GM12865 (cell line): Measurements from ENCODE around the gene CCDC172.

ENCODE experiments used
- DNase-seq: peaks from one replicate; pipeline ENCODE4 v3.0.0; 2010; ENCODE audit warnings: low read depth
- H3K4me3 ChIP-seq: 2 replicates; pipeline ENCODE4 v1.5.1; 2011; ENCODE audit warnings: mild to moderate bottlenecking, low read depth, low read length, control low read depth
- CTCF ChIP-seq: IDR thresholded peaks from 2 replicates; pipeline ENCODE4 v1.5.1; 2011; ENCODE audit warnings: low read length, control low read depth, low read depth, inconsistent platforms; ENCODE audit not compliant: insufficient read depth; ENCODE audit errors: missing control alignments

The CCDC172 gene

GRCh38 chr10:116307455-116307854, 16.8 kb upstream of the CCDC172 start:
- DNase-seq: no peak
- H3K4me3 ChIP-seq: no peak overlapping the region
- TF ChIP-seq CTCF: no peak

- DNase-seq: no peak
- no peak overlapping the region for H3K4me3 ChIP-seq
- TF ChIP-seq CTCF: no peak
Measured at GRCh38 chr10:116311016-116311415, 13.2 kb upstream of the CCDC172 start.

GRCh38 chr10:116311706-116312490, 12.3 kb upstream of the CCDC172 start:
- DNase-seq: no peak
- TF ChIP-seq CTCF: no peak
- no peak overlapping the region for H3K4me3 ChIP-seq

GRCh38 chr10:116312548-116312947, 11.7 kb upstream of the CCDC172 start:
- no peak for TF ChIP-seq CTCF
- no peak for DNase-seq
- H3K4me3 ChIP-seq: no peak overlapping the region

DNA sequence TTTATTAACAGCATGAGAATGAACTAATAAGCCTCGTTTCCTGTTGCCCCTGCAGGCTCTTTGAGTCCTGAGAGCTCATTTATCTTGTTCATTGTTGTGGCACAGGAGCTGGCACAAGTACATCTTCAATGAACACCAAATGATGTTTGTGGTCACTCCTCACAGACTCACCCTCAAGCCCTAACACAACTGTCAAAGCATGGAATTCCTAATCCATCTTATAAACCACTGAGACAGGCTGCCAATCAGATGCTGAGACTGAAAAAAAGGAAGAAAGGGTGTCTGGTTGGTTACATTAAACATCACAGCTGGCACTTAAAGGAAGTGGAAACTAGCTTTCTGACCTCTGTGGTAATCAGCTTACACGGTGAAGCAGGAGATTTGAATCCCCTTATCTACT, 7.7 kb upstream of the CCDC172 start:
- no peak for TF ChIP-seq CTCF
- H3K4me3 ChIP-seq: no peak overlapping the region
- no peak for DNase-seq

- DNase-seq: no peak
Measured at GRCh38 chr10:116324951-116325635, 845 bp downstream of the CCDC172 start.

More at GRCh38 chr10:116324951-116325635, 845 bp downstream of the CCDC172 start:
- H3K4me3 ChIP-seq: no peak overlapping the region
- no peak for TF ChIP-seq CTCF
